ENCODE data around the gene ECI2. TPM values are rescaled to one million over a fixed set of nuclear protein-coding genes. Genes with fewer than 3 reads are reported as not detected.
"Not testable (repeated sequence)": the region's sequence is repeated elsewhere in the genome, so short reads cannot be mapped to it uniquely, and the experiment has no call there.

Gene ECI2
- total RNA-seq, 4 donors from 2014 or later = 44.9 to 76.2 (median 49.6) TPM

DNA sequence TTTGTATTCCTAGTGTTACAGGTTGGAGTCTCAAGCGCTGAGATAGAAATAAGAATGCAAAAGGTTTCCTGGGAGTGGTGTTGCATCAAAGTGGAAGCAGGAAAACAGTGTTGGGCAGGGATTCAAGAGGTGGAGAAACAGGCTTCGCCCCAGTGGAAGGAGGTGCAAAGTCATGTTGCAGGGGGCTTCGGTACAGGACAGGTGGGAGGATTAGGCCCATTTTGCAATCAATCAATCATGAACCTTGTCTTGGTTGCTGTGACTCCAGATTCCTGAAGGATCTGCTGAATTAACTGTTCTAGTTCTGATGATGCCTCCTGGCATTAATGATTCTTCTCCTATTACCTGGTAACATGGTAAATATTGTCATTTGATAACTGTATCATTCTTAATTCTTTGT is 34.1 kb downstream of the ECI2 start:
- TF ChIP-seq POLR2A (IDR thresholded peaks at IDR 0.05) (no peak), EP300 (IDR thresholded peaks at IDR 0.05) (no peak), CTCF (IDR thresholded peaks at IDR 0.05) (no peak)
- Histone ChIP-seq H3K4me1 (no peaks in the 10 kb centered on the region), H3K36me3 (no peaks in the 10 kb centered on the region), H3K27ac (no peak overlapping the region), H3K4me3 (no peak overlapping the region), H3K27me3 (no peaks in the 10 kb centered on the region), H3K9me3 (no peaks in the 10 kb centered on the region)
- DNase-seq (ENCODE audit: low spot score in 2 of 2) = no peak
- 69 to 79% methylated on average over 3 of the region's 3 CpGs for WGBS, 2 donors

DNA sequence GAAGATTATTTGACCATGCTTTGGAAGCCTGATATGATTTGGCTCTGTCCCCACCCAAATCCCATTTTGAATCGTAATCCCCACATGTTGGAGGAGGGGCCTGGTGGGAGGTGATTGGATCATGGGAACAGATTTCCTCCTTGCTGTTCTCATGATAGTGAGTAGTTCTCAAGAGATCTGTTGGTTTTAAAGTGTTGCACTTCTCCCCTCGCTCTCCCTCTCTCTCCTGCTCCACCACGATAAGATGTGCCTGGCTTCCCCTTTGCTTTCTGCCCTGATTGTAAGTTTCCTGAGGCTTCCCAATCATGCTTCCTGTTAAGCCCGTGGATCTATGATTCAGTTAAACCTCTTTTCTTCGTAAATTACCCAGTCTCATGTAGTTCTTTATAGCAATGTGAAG is 34.7 kb downstream of the ECI2 start:
- no peak for DNase-seq (ENCODE audit: low spot score in 2 of 2)
- no peak overlapping the region for H3K27ac ChIP-seq
- no peaks in the 10 kb centered on the region for H3K9me3 ChIP-seq
- TF ChIP-seq CTCF (IDR thresholded peaks at IDR 0.05) (no peak), POLR2A (IDR thresholded peaks at IDR 0.05) (no peak), EP300 (IDR thresholded peaks at IDR 0.05) (no peak)
- H3K4me3 ChIP-seq = no peak overlapping the region
- 73% methylated on average over 5 of the region's 5 CpGs for WGBS, 2 donors
- no peaks in the 10 kb centered on the region for H3K27me3 ChIP-seq
- no peaks in the 10 kb centered on the region for H3K4me1 ChIP-seq
- H3K36me3 ChIP-seq = no peaks in the 10 kb centered on the region

DNA sequence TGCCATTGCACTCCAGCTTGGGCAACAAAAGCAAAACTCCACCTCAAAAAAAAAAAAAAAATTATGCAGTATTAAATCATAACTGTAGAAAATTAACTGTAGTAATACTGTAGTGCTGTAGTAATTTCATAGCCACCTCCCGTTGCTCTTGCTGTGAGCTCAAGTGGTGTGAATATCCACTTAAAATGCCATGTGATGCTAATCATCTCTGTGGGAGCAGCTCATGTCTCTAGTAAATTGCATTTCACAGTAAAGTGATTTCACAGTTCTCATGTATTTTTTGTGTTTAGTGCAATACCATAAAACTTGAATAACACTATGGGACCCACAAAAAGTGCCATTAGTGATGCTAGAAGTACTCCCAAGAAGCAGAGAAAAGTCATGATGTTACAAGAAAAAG is 42.1 kb downstream of the ECI2 start:
- WGBS, 2 donors = 43 to 51% methylated on average over 1 of the region's 1 CpG
- no peak overlapping the region for H3K4me3 ChIP-seq
- no peaks in the 10 kb centered on the region for H3K4me1 ChIP-seq
- no peak for TF ChIP-seq CTCF (IDR thresholded peaks at IDR 0.05)
- no peak for TF ChIP-seq EP300 (IDR thresholded peaks at IDR 0.05)
- no peak for TF ChIP-seq POLR2A (IDR thresholded peaks at IDR 0.05)
- no peaks in the 10 kb centered on the region for H3K36me3 ChIP-seq
- H3K27me3 ChIP-seq = no peaks in the 10 kb centered on the region
- no peak overlapping the region for H3K27ac ChIP-seq
- no peak for DNase-seq (ENCODE audit: low spot score in 2 of 2)
- H3K9me3 ChIP-seq = no peaks in the 10 kb centered on the region

DNA sequence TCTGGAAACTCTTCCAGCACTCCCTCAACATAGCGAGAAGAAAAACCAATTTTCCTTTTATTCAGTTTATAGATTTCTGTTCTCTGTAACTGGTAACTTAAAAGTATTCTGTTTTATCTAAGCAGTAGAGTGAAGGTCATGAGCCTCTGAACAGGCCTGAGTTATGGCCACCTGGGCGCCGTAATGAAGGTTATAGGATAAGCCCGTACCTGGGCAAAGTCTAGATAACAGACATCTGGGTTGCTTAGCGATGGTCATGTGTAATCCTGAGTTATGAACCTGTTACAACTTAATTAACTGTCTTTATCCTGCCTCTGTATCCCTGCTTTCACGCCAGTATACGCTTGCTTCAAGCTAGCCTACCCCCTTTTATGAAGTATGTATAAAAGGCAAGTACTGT is 43.4 kb downstream of the ECI2 start:
- DNase-seq (ENCODE audit: low spot score in 2 of 2) = no peak
- no peaks in the 10 kb centered on the region for H3K36me3 ChIP-seq
- TF ChIP-seq EP300 (IDR thresholded peaks at IDR 0.05) = no peak
- TF ChIP-seq CTCF (IDR thresholded peaks at IDR 0.05) = no peak
- TF ChIP-seq POLR2A (IDR thresholded peaks at IDR 0.05) = no peak
- H3K4me3 ChIP-seq = no peak overlapping the region
- no peaks in the 10 kb centered on the region for H3K4me1 ChIP-seq
- no peaks in the 10 kb centered on the region for H3K9me3 ChIP-seq
- WGBS, 2 donors = 85 to 90% methylated on average over 7 of the region's 7 CpGs
- no peak overlapping the region for H3K27ac ChIP-seq
- no peaks in the 10 kb centered on the region for H3K27me3 ChIP-seq

GRCh38 chr6:4090043-4090442 is 45.3 kb downstream of the ECI2 start:
- not testable (repeated sequence) for H3K9me3 ChIP-seq; H3K4me3 ChIP-seq; DNase-seq (ENCODE audit: low spot score in 2 of 2); H3K36me3 ChIP-seq; H3K27ac ChIP-seq; H3K27me3 ChIP-seq; H3K4me1 ChIP-seq
- WGBS, 2 donors = 97 to 99% methylated on average over 9 to 18 of the region's 26 CpGs

- no peaks in the 10 kb centered on the region for H3K36me3 ChIP-seq
- WGBS, 2 donors = 92 to 94% methylated on average over 7 of the region's 7 CpGs
- H3K27me3 ChIP-seq = no peaks in the 10 kb centered on the region
- no peak overlapping the region for H3K4me3 ChIP-seq
- no peaks in the 10 kb centered on the region for H3K9me3 ChIP-seq
- H3K27ac ChIP-seq = no peak overlapping the region
- no peak for DNase-seq (ENCODE audit: low spot score in 2 of 2)
- TF ChIP-seq CTCF (IDR thresholded peaks at IDR 0.05) (no peak), POLR2A (IDR thresholded peaks at IDR 0.05) (no peak), EP300 (IDR thresholded peaks at IDR 0.05) (no peak)
- no peaks in the 10 kb centered on the region for H3K4me1 ChIP-seq
These were observed 46.7 kb downstream of the ECI2 start for GRCh38 chr6:4088704-4089103.

All from tibial nerve (tissue), 4 donors.